OCI-LY7 (cell line): ENCODE results near the gene TYK2. TPM values are rescaled to one million over a fixed set of nuclear protein-coding genes. Genes with fewer than 3 reads are reported as not detected.

Source experiments
- BruUV-seq: library from RNA; stranded (reverse); fragments of 400-500 nt; replicated peaks from 2 replicates; lab custom pipeline; 2021; lab: Mats Ljungman, UMichigan
- CTCF ChIA-PET: fragments of 300-600 bp; sonication (Branson Sonifier 250); formaldehyde crosslinking; loops from one replicate; lab custom pipeline; 2022; ENCODE audit warnings: antibody characterized with exemption; ENCODE audit not compliant: unreplicated experiment; lab: Charles Lee
- POLR2A ChIA-PET: fragments of 300-600 bp; sonication (Branson Sonifier 250); formaldehyde crosslinking; loops from one replicate; lab custom pipeline; 2022; ENCODE audit warnings: antibody characterized with exemption; lab: Charles Lee
- DNase-seq: peaks from one replicate; pipeline ENCODE4 v3.0.0-alpha.2; 2015; ENCODE audit warnings: low spot score
- H2AFZ ChIP-seq: fragments of 200-600 bp; sonication (generic), shearing (Covaris generic); 2 replicates; pipeline ENCODE4 v1.6.1; 2014; ENCODE audit warnings: mild to moderate bottlenecking, antibody characterized with exemption, low read length, moderate library complexity
- H3K27ac ChIP-seq: fragments of 200-600 bp; sonication (generic); 2 replicates; pipeline ENCODE4 v1.5.1; 2014; ENCODE audit warnings: mixed run types, low read depth, mild to moderate bottlenecking, moderate library complexity, low read length, inconsistent platforms; ENCODE audit not compliant: poor library complexity, severe bottlenecking
- H3K36me3 ChIP-seq: fragments of 200-600 bp; sonication (generic); 2 replicates; pipeline ENCODE4 v1.6.1; 2014; ENCODE audit warnings: mild to moderate bottlenecking, antibody characterized with exemption, low read length, moderate library complexity, mixed read lengths; ENCODE audit not compliant: insufficient read depth
- H3K4me1 ChIP-seq: fragments of 200-600 bp; sonication (generic); 2 replicates; pipeline ENCODE4 v1.5.1; 2014; ENCODE audit warnings: mild to moderate bottlenecking, low read length; ENCODE audit not compliant: insufficient read depth, poor library complexity, severe bottlenecking
- H3K4me2 ChIP-seq: fragments of 200-600 bp; sonication (generic); 2 replicates; pipeline ENCODE4 v1.6.1; 2014; ENCODE audit warnings: mild to moderate bottlenecking, low read length
- H3K4me3 ChIP-seq: fragments of 200-600 bp; sonication (generic); 2 replicates; pipeline ENCODE4 v1.5.1; 2014; ENCODE audit warnings: mild to moderate bottlenecking, low read depth, low read length; ENCODE audit not compliant: poor library complexity, severe bottlenecking
- H3K79me2 ChIP-seq: fragments of 200-600 bp; sonication (generic); 2 replicates; pipeline ENCODE4 v1.6.1; 2016; ENCODE audit warnings: low read depth, mild to moderate bottlenecking, low read length, moderate library complexity, mixed read lengths; ENCODE audit not compliant: insufficient read depth
- H3K9me2 ChIP-seq: fragments of 200-600 bp; sonication (generic); 2 replicates; pipeline ENCODE4 v1.6.1; 2016; ENCODE audit warnings: mild to moderate bottlenecking, low read length, mixed read lengths; ENCODE audit not compliant: insufficient read depth
- H3K9me3 ChIP-seq: fragments of 200-600 bp; sonication (generic); 2 replicates; pipeline ENCODE4 v1.6.1; 2014; ENCODE audit warnings: mild to moderate bottlenecking, mixed run types, low read length, mixed read lengths
- H4K20me1 ChIP-seq: fragments of 200-600 bp; sonication (generic); 2 replicates; pipeline ENCODE4 v1.6.1; 2014; ENCODE audit warnings: mild to moderate bottlenecking, antibody characterized with exemption, low read length, moderate library complexity, mixed read lengths; ENCODE audit not compliant: insufficient read depth
- EZH2phosphoT487 ChIP-seq: fragments of 200-600 bp; sonication (generic); IDR thresholded peaks from 2 replicates; pipeline ENCODE4 v1.6.1; 2018; ENCODE audit warnings: low read depth, borderline replicate concordance, mild to moderate bottlenecking, mixed run types, antibody characterized with exemption, low read length, moderate library complexity, mixed read lengths
- intact Hi-C: fragments of 100-400 bp; cut with micrococcal nuclease; formaldehyde crosslinking; loops from one replicate; pipeline ENCODE4 v1.10.0; 2022; ENCODE audit not compliant: unreplicated experiment
- total RNA-seq, 2 experiments: library from RNA; depleted of rRNA in 1 of 2; stranded (reverse); fragments of >200 nt in 1 of 2; shearing (Covaris generic) in 1 of 2; gene quantifications; 2 replicates each; pipeline ENCODE4 v1.2.3, GENCODE V29; 2014 to 2022
- TF ChIP-seq, protein P1 (sequence below): fragments of 200-600 bp; sonication (generic); conservative IDR thresholded peaks from 2 replicates; pipeline ENCODE4 v1.5.1; 2014; ENCODE audit warnings: mild to moderate bottlenecking, antibody characterized with exemption, low read length, moderate library complexity, mixed read lengths

Gene TYK2
- total RNA-seq, 2 experiments from 2014 or later = 185 to 216 TPM

DNA sequence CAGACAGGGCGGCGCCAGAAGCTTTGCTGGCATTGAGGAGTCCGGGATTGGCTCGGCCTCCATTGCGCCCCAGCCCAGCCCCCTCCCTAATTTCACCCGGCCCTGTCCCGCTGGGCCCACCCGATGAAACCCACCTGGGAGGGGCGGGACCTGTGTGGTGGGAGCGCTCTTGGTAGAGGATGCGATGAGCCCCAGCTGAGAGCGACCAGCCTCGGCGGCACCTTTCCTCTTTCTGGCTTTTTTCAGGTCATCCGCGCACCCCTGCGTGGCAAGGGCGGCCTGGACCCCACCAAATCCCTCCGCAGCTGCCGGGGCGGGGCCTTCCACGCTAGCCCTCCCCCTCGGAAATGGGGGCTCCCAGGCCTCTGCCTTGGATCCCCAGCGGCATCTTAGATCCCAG is 70.9 kb downstream of the TYK2 start, which contains the start of gene ZGLP1:
Gene ZGLP1 (minus strand): TSS at position 393 of the 400 bp plus-strand sequence.
- intact Hi-C loops = no loop called here
- Histone ChIP-seq H3K9me3 (no peaks in the 10 kb centered on the region), H3K4me1 (peaks cover under 1% of the 10 kb centered on the region), H2AFZ (no peak within 1 kb of the TSS), H3K36me3 (peaks cover 33% of the 10 kb centered on the region), H3K79me2 (no peaks in the 10 kb centered on the region), H3K9me2 (no peaks in the 10 kb centered on the region), H3K27ac (no peak within 1 kb of the TSS), H3K4me3 (no peak within 1 kb of the TSS), H3K4me2 (no peak within 1 kb of the TSS), H4K20me1 (no peaks in the 10 kb centered on the region)
- BruUV-seq = no TSS peak
- DNase-seq = no peak
- TF ChIP-seq, protein P1, sequence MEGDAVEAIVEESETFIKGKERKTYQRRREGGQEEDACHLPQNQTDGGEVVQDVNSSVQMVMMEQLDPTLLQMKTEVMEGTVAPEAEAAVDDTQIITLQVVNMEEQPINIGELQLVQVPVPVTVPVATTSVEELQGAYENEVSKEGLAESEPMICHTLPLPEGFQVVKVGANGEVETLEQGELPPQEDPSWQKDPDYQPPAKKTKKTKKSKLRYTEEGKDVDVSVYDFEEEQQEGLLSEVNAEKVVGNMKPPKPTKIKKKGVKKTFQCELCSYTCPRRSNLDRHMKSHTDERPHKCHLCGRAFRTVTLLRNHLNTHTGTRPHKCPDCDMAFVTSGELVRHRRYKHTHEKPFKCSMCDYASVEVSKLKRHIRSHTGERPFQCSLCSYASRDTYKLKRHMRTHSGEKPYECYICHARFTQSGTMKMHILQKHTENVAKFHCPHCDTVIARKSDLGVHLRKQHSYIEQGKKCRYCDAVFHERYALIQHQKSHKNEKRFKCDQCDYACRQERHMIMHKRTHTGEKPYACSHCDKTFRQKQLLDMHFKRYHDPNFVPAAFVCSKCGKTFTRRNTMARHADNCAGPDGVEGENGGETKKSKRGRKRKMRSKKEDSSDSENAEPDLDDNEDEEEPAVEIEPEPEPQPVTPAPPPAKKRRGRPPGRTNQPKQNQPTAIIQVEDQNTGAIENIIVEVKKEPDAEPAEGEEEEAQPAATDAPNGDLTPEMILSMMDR = no peak
- no peak for TF ChIP-seq EZH2phosphoT487
- POLR2A ChIA-PET = no interaction called here
- CTCF ChIA-PET = no interaction called here

DNA sequence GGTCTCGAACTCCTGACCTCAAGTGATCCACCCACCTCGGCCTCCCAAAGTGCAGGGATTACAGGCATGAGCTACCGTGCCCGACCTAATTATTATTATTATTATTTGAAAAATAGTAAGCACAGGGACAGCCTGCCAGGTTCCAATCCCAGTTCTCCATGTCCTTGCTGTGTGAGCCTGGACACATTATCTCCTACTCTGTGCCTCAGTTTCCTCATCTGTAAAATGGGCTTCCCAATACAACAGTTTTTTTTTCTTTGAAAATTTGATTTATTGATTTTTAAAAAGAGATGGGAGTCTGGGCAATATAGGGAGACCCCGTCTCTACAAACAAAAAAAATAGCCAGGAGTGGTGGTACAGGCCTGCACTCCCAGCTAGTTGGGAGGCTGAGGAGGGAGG is 74.0 kb downstream of the TYK2 start:
- intact Hi-C loops = no loop called here
- POLR2A ChIA-PET = no interaction called here
- CTCF ChIA-PET = no interaction called here

More for the DNA sequence above, 74.0 kb downstream of the TYK2 start:
- Histone ChIP-seq H2AFZ (no peak overlapping the region), H3K9me2 (no peaks in the 10 kb centered on the region), H3K36me3 (peaks cover 19% of the 10 kb centered on the region; the same call in 1 of the 2 replicates), H3K4me2 (no peak overlapping the region), H3K4me1 (no peaks in the 10 kb centered on the region), H4K20me1 (no peaks in the 10 kb centered on the region), H3K79me2 (no peaks in the 10 kb centered on the region), H3K27ac (no peak overlapping the region), H3K4me3 (no peak overlapping the region), H3K9me3 (no peaks in the 10 kb centered on the region)
- no TSS peak for BruUV-seq
- no peak for DNase-seq
- TF ChIP-seq, protein P1 = no peak
- no peak for TF ChIP-seq EZH2phosphoT487
